Thoracic aorta (tissue), 2 donors: ENCODE measurements around the gene CLDN14. TPM values are rescaled to one million over a fixed set of nuclear protein-coding genes. Genes with fewer than 3 reads are reported as not detected.

Experiments used
- ATAC-seq: fragments of 150-250 bp; one replicate; pipeline ENCODE4 v1.8.0; 2017; ENCODE audit warnings: low read depth; ENCODE audit not compliant: insufficient number of reproducible peaks, low FRiP score
- DNase-seq: peaks from one replicate; pipeline ENCODE4 v3.0.0-alpha.2; 2020; ENCODE audit warnings: low spot score
- H3K27ac ChIP-seq, 2 donors: fragments of 200-600 bp; sonication (generic); 1 replicate in 1 of 2; 2 replicates in 1 of 2; pipeline ENCODE4 v1.5.1; 2016; ENCODE audit warnings: mild to moderate bottlenecking in 2 of 2, moderate library complexity in 2 of 2
- H3K27me3 ChIP-seq: fragments of 200-600 bp; sonication (generic); replicated peaks from 2 replicates; pipeline ENCODE4 v1.6.0; 2016; ENCODE audit warnings: mild to moderate bottlenecking; ENCODE audit not compliant: insufficient read depth
- H3K36me3 ChIP-seq: fragments of 200-600 bp; sonication (generic); one replicate; pipeline ENCODE4 v1.5.1; 2016
- H3K4me1 ChIP-seq, 2 donors: fragments of 200-600 bp; sonication (generic); 1 replicate in 1 of 2; 2 replicates in 1 of 2; pipeline versions ENCODE4 v1.5.1 to v1.6.0; 2016; ENCODE audit warnings: low read depth in 2 of 2, mild to moderate bottlenecking in 1 of 2; ENCODE audit not compliant: control insufficient read depth in 1 of 2
- H3K4me3 ChIP-seq: fragments of 200-600 bp; sonication (generic); 2 replicates; pipeline ENCODE4 v1.5.1; 2016; ENCODE audit warnings: mild to moderate bottlenecking
- H3K9me3 ChIP-seq: fragments of 200-600 bp; sonication (generic); 2 replicates; pipeline ENCODE4 v1.5.1; 2016
- total RNA-seq, 2 donors: library from RNA; depleted of rRNA; stranded (reverse); fragments of >200 nt; gene quantifications; one replicate each; pipeline versions ENCODE4 v1.1.0 to v1.2.3, GENCODE V29; 2016
- TF ChIP-seq, protein P1 (sequence below): fragments of 200-600 bp; sonication (generic); IDR thresholded peaks from one replicate; pipeline ENCODE4 v1.5.1; 2019; ENCODE audit warnings: antibody characterized with exemption

Gene CLDN14
- total RNA-seq, 2 donors from 2014 or later, result not detected

DNA sequence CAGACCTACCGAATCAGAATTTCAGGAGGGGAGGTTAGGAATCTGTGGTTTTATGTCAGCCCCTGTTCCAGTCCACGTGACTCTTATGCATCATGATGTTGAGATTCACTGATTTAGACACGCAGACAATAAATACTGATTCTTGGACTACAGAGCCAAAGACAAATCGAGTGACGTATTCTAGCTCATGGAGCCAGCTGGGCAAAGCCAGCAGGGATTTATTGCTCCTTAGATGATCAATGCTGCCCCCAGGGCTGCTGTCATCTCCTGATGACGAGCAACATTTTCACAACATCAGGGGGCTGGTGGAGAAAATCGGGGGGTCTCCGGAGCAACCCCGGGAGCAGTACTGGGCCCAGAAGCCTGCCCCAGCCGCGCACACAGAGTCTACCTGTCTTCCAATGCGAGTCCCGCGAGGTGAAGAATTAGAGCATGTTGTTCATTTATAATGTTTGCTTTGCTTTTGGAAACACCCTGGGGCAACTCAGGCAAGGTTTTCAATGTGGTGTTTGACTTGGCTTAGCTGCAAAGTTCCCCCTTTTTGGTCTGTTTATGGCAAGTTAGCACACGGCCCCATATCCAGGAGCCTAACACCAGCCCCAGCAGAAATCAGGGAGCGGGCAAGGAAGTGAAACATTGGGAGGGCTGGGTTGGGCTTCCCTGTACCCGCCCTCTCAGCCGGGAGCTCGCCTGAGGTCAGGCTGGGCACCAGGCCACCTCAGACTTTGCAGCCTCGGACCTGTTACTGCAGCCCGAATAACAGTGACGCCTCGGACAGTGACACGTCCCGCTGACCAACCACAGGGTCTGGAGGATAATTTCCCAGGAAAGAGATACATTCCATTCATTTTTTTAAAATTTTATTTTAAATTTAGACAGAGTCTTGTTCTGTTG, 19.9 kb upstream of the CLDN14 start:
- Histone ChIP-seq H3K4me3 (peak overlapping the region; percentile 60), H3K27ac (peak overlapping the region in 1 of 2 donors; percentile 72), H3K27me3 (no peaks in the 10 kb centered on the region), H3K9me3 (no peaks in the 10 kb centered on the region), H3K36me3 (no peaks in the 10 kb centered on the region), H3K4me1 (peaks cover 7 to 12% of the 10 kb centered on the region in 2 donors)
- TF ChIP-seq, protein P1, sequence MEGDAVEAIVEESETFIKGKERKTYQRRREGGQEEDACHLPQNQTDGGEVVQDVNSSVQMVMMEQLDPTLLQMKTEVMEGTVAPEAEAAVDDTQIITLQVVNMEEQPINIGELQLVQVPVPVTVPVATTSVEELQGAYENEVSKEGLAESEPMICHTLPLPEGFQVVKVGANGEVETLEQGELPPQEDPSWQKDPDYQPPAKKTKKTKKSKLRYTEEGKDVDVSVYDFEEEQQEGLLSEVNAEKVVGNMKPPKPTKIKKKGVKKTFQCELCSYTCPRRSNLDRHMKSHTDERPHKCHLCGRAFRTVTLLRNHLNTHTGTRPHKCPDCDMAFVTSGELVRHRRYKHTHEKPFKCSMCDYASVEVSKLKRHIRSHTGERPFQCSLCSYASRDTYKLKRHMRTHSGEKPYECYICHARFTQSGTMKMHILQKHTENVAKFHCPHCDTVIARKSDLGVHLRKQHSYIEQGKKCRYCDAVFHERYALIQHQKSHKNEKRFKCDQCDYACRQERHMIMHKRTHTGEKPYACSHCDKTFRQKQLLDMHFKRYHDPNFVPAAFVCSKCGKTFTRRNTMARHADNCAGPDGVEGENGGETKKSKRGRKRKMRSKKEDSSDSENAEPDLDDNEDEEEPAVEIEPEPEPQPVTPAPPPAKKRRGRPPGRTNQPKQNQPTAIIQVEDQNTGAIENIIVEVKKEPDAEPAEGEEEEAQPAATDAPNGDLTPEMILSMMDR, result no peak
- DNase-seq, result no peak
- peak; percentile 25 for ATAC-seq

DNA sequence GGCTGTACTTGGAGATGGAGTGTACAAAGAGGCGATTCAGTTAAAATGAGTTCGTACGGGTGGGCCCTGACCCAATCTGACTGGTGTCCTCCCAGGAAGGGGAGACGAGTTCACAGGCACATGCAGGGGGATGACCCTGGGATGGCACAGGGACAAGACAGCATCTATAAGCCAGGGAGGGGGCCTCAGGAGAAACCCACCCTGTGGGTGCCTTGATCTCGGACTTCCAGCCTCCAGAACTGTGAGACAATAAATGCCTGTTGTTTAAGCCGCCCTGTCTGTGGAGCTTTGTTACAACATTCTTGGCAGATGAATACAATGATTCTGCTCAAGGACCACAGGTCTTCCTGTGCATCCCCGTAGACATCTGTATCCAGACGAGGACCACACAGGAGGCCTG, 14.6 kb upstream of the CLDN14 start:
- Histone ChIP-seq H3K4me3 (no peak overlapping the region), H3K4me1 (peaks cover 2% of the 10 kb centered on the region in 2 donors), H3K27ac (no peak overlapping the region), H3K9me3 (no peaks in the 10 kb centered on the region), H3K36me3 (no peaks in the 10 kb centered on the region), H3K27me3 (no peaks in the 10 kb centered on the region)
- no peak for ATAC-seq
- no peak for DNase-seq
- TF ChIP-seq, protein P1, result no peak

GRCh38 chr21:36491209-36491910, 11.4 kb upstream of the CLDN14 start:
- no peak for DNase-seq
- TF ChIP-seq, protein P1, result no peak
- no peaks in the 10 kb centered on the region for H3K4me1 ChIP-seq
- no peak overlapping the region for H3K27ac ChIP-seq
- ATAC-seq, result no peak
- no peak overlapping the region for H3K4me3 ChIP-seq
- no peaks in the 10 kb centered on the region for H3K9me3 ChIP-seq
- H3K36me3 ChIP-seq, result no peaks in the 10 kb centered on the region
- no peaks in the 10 kb centered on the region for H3K27me3 ChIP-seq

- H3K36me3 ChIP-seq, result no peaks in the 10 kb centered on the region
- DNase-seq, result no peak
- no peak overlapping the region for H3K27ac ChIP-seq
- no peaks in the 10 kb centered on the region for H3K27me3 ChIP-seq
- no peak overlapping the region for H3K4me3 ChIP-seq
- H3K4me1 ChIP-seq, result no peaks in the 10 kb centered on the region
- no peaks in the 10 kb centered on the region for H3K9me3 ChIP-seq
- TF ChIP-seq, protein P1, result no peak
- ATAC-seq, result no peak
Observed at GRCh38 chr21:36489776-36490165, 9.8 kb upstream of the CLDN14 start.

DNA sequence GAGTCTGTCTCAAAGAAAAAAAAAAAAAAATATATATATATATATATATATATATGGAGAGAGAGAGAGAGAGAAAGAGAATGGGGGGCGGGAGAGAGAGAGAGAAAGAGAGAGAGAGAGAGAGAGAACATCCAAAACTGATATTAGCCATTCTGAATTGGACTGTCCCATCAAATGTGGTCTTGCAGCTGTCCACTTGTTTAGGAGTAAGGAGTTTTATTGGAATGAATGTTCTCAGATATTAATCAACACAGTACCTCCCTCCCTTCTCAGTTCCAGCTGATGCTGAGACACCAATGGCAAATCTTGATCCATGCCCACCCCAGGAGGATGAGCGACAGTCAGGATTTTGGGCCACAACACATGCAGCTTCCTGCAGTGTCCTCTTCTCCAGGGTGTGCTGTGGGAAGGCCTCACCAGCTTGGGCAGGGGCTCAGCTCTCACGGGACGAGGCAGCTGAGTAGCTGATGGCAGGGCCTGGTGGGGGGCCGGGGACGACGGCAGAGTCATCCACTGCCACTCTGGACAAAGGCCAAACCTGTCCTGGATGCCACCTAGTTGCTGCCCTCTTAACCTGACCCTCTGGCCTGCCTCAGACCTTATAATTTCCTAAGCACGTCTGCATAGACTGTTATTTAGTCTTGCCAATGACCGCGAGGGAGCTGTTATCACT, 9.3 kb upstream of the CLDN14 start:
- H3K4me1 ChIP-seq, result no peaks in the 10 kb centered on the region
- no peaks in the 10 kb centered on the region for H3K9me3 ChIP-seq
- TF ChIP-seq, protein P1, result no peak
- DNase-seq, result no peak
- no peak overlapping the region for H3K27ac ChIP-seq
- H3K36me3 ChIP-seq, result no peaks in the 10 kb centered on the region
- no peak overlapping the region for H3K4me3 ChIP-seq
- no peaks in the 10 kb centered on the region for H3K27me3 ChIP-seq
- ATAC-seq, result no peak
